Measurements from ENCODE around the gene RPL36.
A peak's percentile ranks its signal among the peaks of the same experiment; 100 is the strongest.
"Not testable (repeated sequence)": the region's sequence is repeated elsewhere in the genome, so short reads cannot be mapped to it uniquely, and the experiment has no call there.

The RPL36 gene

GRCh38 chr19:5690955-5691821, 1.1 kb downstream of the RPL36 start:
- peak; percentile 64 for DNase-seq (ENCODE audit: low spot score)

DNA sequence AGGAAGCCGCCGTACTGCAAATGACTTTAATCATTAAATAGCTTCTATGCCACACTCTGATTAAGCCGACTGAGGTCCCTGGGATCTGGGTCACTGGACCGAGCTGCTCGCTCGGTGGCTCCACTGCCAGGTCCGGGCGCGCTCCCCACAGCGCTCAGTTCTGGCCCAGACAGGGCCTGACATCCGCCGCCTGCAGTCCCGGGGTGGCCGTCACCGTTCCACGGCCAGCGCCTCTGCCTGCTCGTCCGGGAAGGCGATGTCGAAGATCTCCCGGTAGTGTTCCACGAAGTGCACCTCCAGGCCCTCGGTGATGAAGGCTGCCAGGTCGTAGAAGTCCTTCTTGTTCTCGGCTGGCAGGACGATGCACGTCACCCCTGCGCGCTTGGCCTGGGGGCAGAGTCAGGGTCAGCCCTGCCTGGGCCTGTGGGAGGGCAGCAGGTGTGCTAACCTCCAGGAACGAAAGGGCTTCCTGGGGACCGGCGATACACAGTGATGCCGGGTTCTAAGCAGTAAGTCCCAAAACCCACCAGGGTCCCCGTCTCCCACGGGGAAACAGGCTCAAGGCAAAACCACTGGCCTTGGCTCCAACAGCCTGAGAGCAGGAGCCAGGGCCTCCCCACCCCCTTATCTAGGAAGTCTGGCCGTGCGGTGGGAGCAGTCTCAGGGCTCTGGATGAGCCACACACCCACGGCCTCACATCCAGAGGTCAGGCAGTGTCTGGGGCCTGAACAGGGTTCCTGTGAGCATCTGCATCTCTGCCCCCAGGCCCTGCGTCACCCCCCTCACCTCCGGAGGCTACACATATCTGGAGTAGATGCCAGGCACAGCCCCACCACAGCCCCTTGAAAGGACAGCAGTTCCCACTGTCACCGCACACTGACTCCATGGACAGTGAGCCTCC, 2.0 kb downstream of the RPL36 start:
- DNase-seq (ENCODE audit: low spot score), result peak; percentile 48

DNA sequence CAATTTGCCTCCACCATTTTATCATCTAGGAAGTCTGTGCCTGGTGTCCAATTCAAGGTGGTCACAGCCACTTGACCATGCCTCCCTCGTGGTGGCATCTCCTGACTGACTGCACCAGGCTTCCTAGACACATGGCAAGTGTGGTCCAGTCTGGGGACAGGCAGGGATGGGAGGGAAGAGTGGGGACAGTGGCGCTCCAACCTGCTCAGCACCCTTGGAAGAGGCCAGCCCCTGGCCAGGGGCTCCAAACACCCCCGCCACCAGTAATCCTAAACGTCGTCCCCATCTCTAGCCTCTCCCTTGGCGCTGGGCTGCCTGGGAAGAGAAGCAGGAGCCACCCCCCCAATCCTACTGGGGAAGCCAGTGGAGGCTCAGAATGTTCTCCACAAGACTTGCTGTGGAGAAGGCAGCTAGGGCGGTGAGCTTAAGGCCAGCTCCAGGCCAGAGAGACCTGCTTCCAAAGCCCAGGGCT, 2.7 kb downstream of the RPL36 start:
- DNase-seq (ENCODE audit: low spot score), result no peak

GRCh38 chr19:5693195-5694166, 3.4 kb downstream of the RPL36 start:
- no peak for DNase-seq (ENCODE audit: low spot score)

DNA sequence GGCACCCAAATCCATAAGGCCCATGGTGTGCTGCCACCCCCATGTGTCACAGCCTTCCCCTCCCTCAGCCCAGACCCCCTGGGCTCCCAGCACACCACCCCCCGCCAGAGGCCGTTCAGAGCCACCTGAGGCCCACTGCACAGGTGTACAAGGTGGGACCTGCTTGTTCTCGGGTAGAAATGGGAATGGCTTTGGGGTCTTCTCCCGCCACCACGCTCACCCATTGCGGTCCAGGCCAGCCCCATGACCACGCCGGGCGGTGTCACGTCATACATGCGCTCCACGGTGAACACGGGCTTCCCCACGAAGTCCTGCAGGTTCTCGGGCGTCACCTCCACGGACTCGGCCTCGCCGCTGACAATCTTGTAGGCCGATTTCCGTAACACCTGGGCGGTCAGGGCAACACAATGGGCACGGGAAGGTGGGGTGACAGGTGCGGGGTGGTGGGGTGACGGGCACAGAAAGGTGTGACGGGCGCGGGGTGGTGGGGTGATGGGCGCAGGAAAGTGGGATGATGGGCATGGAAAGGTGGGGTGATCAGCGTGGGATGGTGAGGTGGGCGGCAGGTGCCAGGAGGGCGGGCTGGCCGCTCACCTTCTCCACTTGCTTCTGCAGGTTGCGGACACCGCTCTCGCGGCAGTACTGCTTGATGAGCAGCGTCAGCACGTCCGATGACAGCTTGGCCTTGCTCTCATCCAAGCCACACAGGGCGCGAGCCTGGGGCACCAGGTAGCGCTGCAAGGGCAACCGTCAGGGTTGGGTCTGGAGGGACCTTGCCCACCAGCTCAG, 4.3 kb downstream of the RPL36 start:
- no peak for DNase-seq (ENCODE audit: low spot score)

- DNase-seq (ENCODE audit: low spot score), result no peak
These were observed 5.0 kb downstream of the RPL36 start for GRCh38 chr19:5694956-5695648.

GRCh38 chr19:5695649-5696195, 5.6 kb downstream of the RPL36 start:
- DNase-seq (ENCODE audit: low spot score), result no peak

DNA sequence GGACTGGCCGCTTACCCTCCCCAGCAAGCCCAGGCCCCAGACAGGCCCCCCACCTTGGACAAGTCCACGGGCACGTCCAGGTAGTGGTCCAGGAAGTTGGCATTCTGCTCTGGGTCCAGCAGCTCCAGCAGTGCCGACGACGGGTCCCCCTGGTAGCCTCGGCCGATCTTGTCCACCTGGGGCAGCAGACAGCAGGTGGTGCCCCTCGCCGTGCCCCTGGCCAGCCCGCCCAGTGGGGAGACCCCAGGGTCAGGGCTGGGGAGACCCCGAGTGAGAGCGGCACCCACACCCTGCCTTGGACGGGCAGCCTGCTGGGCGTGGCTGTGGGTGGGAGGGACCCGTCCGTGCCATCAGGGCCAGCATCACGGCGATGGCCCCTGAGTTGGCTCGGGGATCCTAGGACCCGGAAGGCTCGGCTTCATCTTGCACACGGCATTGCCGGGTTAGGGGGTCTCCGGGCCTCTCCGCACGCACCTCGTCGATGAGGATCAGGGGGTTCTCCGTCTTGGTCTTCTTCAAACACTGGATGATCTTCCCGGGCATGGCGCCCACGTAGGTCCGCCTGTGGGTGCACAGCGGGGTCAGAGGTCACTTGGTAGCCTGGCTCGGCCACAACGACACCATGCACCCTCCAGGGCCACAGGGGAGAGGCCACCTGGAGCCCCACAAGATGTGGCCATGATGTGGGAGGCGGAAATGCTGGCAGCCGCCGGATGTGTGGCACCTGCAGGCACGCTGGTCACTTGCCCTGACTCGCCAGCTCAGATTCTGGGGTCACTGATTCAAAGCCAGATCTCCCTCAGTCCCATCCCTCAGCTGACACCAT, 6.3 kb downstream of the RPL36 start:
- no peak for DNase-seq (ENCODE audit: low spot score)

- no peak for DNase-seq (ENCODE audit: low spot score)
These were observed 7.2 kb downstream of the RPL36 start for GRCh38 chr19:5697022-5697889.

DNA sequence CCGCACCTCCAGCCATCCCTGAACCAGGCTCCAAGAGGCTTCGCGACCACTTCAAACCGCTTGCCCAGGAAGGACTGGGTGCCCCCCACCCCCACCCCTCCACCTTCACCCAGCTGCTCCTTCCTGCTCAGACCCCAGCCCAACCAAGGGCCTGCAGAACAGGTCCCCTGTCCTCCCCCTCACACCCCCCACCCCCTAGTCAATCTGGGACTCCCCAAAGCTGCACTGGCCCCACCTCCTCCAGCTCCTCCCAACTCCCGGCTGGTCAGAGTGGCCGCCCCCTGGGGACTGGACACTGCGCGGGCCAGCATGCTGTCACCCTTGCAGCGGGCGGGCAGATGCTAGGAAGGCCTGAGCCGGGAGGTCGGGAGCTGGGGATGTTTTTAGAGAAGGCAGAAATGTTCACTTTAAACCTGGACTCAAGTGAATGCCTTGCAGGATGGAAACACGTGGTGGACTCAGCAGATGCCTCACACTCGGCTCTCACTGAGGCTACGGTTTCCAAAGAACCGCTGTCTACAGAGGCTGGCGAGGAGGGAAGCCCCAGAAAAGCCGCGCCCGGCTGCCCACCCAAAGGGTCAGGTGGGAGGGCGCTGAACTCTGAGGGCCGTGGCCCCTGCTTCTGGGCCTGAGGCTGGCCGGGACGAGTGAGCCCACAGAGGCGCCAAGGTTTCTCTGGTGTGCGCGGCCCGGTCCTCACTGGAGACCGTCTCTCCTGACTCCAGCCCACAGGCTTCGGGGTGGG, 8.0 kb downstream of the RPL36 start:
- no peak for DNase-seq (ENCODE audit: low spot score)

GRCh38 chr19:5698635-5699422, 8.7 kb downstream of the RPL36 start:
- no peak for DNase-seq (ENCODE audit: low spot score)

DNA sequence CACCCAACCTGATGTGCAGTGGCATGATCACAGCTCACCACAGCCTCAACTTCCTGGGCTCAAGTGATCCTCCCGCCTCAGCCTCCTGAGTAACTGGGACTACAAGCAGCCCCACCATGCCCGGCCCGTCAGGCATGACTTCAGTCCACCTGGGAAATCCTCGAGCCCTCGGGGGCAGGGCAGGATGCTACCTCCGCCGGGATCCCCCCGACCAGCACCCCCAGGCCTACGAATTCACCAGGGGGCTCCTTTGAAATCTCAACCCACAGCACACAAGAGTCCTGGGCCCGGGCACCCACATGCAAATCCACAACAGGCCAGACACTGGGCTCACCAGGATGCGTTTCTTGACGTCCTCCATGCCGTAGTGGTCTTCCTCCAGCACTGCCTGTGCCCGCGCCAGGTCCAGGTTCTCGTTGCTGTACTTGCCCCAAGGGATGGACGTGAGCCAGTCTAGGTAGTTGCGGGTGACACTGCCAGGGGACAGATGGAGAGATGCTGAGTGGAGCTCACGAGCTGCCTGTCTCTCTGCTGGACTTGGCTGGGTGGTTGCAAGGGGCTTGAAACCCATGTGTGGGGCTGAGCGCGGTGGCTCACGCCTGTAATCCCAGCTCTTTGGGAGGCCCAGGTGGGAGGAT, 10.5 kb downstream of the RPL36 start:
- no peak for DNase-seq (ENCODE audit: low spot score)

DNA sequence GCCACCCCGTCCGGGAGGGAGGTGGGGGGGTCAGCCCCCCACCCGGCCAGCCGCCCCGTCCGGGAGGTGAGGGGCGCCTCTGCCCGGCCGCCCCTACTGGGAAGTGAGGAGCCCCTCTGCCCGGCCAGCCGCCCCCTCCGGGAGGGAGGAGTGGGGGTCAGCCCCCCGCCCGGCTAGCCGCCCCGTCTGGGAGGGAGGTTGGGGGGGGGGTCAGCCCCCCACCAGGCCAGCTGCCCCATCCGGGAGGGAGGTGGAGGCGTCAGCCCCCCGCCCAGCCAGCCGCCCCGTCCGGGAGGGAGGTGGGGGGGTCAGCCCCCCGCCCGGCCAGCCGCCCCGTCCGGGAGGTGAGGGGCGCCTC, 11.9 kb downstream of the RPL36 start:
- DNase-seq (ENCODE audit: low spot score), result not testable (repeated sequence)

- no peak for DNase-seq (ENCODE audit: low spot score)
These were observed 14.0 kb downstream of the RPL36 start for GRCh38 chr19:5703819-5704818.

DNA sequence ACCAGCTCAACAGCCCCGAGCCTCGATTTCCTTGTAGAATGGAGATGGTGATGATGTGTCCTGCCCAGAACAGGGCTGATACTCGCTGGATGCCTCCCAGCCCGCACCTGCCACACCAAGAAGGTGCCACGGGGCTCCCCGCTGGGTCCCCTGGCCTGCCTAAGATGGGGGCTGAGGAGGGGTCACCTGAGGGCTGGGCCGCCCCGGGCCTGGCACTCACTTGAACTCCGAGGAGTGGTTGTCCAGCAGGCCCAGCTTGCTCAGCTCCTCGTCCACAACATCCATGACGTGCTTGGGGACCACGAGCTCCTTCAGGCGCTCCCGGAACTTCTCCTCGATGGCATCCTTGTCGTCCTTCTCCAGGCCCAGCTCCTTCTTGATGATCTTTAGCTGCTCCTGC, 15.5 kb downstream of the RPL36 start:
- DNase-seq (ENCODE audit: low spot score), result no peak

Data from GM03348 (cell line).